ENCODE data around the gene METTL27.

DNA sequence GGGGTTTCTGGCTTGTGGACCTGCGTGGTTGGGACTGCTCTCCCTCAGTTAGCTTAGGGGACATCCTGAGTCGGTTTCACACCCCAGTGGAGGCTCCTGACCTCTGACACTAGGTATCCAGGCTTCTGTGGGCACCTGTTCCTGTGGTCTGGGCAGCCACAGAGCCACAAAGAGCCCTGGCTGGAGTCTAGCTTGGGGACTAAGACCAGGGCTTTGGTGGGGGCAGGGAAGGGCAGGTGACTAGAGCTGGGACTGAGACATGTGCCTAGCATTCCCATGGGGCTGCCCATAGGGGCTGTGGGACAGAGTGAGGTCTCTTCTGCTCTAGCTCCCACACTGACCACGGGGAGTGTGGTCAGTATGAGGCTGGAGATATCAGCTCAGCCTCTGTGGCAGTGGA lies 14.6 kb upstream of the METTL27 start:
- TF ChIP-seq, protein P1, sequence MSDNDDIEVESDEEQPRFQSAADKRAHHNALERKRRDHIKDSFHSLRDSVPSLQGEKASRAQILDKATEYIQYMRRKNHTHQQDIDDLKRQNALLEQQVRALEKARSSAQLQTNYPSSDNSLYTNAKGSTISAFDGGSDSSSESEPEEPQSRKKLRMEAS (IDR thresholded peaks at IDR 0.05), result no peak
- TF ChIP-seq, protein P2, sequence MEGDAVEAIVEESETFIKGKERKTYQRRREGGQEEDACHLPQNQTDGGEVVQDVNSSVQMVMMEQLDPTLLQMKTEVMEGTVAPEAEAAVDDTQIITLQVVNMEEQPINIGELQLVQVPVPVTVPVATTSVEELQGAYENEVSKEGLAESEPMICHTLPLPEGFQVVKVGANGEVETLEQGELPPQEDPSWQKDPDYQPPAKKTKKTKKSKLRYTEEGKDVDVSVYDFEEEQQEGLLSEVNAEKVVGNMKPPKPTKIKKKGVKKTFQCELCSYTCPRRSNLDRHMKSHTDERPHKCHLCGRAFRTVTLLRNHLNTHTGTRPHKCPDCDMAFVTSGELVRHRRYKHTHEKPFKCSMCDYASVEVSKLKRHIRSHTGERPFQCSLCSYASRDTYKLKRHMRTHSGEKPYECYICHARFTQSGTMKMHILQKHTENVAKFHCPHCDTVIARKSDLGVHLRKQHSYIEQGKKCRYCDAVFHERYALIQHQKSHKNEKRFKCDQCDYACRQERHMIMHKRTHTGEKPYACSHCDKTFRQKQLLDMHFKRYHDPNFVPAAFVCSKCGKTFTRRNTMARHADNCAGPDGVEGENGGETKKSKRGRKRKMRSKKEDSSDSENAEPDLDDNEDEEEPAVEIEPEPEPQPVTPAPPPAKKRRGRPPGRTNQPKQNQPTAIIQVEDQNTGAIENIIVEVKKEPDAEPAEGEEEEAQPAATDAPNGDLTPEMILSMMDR (IDR thresholded peaks at IDR 0.05; ENCODE audit: low read depth, low read length, missing input control), result no peak
- TF ChIP-seq YY1 (IDR thresholded peaks at IDR 0.05) (no peak), EGR1 (IDR thresholded peaks at IDR 0.05; ENCODE audit: low read depth in 2 of 2) (no peak), NR2F2 (IDR thresholded peaks at IDR 0.05) (no peak), ATF3 (IDR thresholded peaks at IDR 0.05) (no peak), GABPA (IDR thresholded peaks at IDR 0.05 in 1 of 2, conservative IDR thresholded peaks at IDR 0.05 in 1 of 2) (no peak), REST (IDR thresholded peaks at IDR 0.05) (no peak), JUND (IDR thresholded peaks at IDR 0.05) (no peak)

All from liver (tissue), 3 donors.